Thymus (tissue), 11 donors: ENCODE data around the gene PDGFA. TPM values are rescaled to one million over a fixed set of nuclear protein-coding genes. Genes with fewer than 3 reads are reported as not detected.

ENCODE experiments used
- DNase-seq, 9 donors: peaks; one replicate each; pipeline ENCODE4 v3.0.0-alpha.2; 2013; ENCODE audit warnings: low spot score in 9 of 9, low read depth in 6 of 9, missing footprints in 1 of 9
- H3K27ac ChIP-seq, 2 donors: one replicate each; pipeline ENCODE4 v1.5.1; 2013; ENCODE audit warnings: control low read depth in 1 of 2, low read depth in 1 of 2, low read length in 1 of 2, mild to moderate bottlenecking in 1 of 2, moderate library complexity in 1 of 2
- H3K27me3 ChIP-seq, 2 donors: one replicate each; pipeline ENCODE4 v1.5.1; 2013; ENCODE audit warnings: low read length in 1 of 2; ENCODE audit not compliant: control insufficient read depth in 2 of 2, insufficient read depth in 1 of 2
- H3K36me3 ChIP-seq, 2 donors: one replicate each; pipeline ENCODE4 v1.5.1; 2013; ENCODE audit warnings: low read length in 1 of 2, mild to moderate bottlenecking in 1 of 2, moderate library complexity in 1 of 2; ENCODE audit not compliant: control insufficient read depth in 2 of 2, insufficient read depth in 2 of 2
- H3K4me1 ChIP-seq, 2 donors: one replicate each; pipeline ENCODE4 v1.5.1; 2013; ENCODE audit warnings: low read length in 2 of 2; ENCODE audit not compliant: control insufficient read depth in 2 of 2, insufficient read depth in 2 of 2
- H3K4me3 ChIP-seq, 2 donors: one replicate each; pipeline ENCODE4 v1.5.1; 2013; ENCODE audit warnings: low read length in 2 of 2, control low read depth in 1 of 2, mild to moderate bottlenecking in 1 of 2
- H3K9me3 ChIP-seq, 2 donors: one replicate each; pipeline ENCODE4 v1.5.1; 2013; ENCODE audit warnings: low read length in 1 of 2, mild to moderate bottlenecking in 1 of 2; ENCODE audit not compliant: control insufficient read depth in 2 of 2, insufficient read depth in 1 of 2
- WGBS: extraction: QIAGEN DNeasy Blood & Tissue Kit; methylation state at CpG from one replicate; pipeline ENCODE4 v1.1.7; 2013; 5-methylcytosine and 5-hydroxymethylcytosine counted together
- polyA plus RNA-seq: library from polyadenylated mRNA; stranded (reverse); fragments of 200-250 nt; gene quantifications from one replicate; pipeline ENCODE4 v1.2.3, GENCODE V29; 2013
- total RNA-seq: library from RNA; stranded (reverse); fragments of 120-200 nt; gene quantifications from one replicate; pipeline ENCODE4 v1.2.4, GENCODE V29; 2013
- donor health status: healthy.

Gene PDGFA
- total and polyA plus RNA-seq, 2 donors: 8.1 to 15.1 TPM

DNA sequence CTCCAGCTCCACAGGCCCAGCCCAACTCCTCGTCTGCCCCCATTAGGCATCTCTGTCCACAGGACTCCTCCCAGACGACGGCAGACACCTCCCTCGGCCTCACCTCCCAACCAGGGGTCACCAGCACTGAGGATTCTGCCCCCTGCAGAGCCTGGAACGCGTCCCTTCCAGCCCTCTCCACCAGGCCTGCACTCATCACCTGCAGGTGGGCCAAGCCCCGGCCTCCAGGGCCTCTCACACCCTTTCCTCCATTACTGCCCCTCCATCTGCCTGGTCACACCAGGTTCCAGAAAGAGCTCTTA is 42.7 kb upstream of the PDGFA start:
- no peak overlapping the region for H3K27ac ChIP-seq
- WGBS: 76% methylated on average over 7 of the region's 7 CpGs
- H3K36me3 ChIP-seq: no peaks in the 10 kb centered on the region

DNA sequence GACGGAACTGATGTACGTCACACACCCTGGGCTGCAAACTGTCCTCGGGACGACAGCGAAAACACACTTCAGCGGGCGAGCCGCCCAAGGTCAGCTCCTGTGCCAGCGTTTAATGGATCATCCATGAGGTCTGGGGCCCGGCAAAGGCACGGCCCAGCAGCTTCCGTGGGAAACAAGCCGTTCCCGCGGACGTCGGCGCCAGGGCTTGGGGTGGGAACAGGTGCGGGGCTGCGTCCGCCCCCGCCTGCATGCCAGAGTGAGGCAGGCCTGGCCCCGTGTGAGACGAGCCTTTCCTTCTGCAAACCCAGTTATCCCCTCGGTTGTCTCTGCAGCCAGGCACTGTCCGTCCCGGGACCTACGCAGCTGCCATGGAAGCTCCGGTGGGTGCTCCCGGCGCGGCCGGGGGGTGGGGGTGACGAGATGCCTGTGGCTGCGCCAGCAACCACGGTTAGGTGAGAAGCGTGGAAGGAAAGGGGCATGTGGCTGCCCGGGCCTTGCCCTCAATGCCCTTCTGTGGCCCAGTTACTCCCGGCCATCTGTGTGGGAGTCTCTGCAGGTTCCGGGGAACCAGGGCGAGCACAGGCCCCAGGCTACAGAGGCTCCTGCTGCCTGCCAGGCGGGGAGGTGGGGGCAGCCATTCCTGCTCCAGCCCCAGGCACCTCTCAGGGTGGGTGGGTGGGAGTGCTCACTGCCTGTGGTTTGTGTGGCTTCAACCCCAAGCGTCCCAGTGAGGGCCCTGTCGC is 42.2 kb upstream of the PDGFA start:
- DNase-seq: no peak
- Histone ChIP-seq H3K27me3 (no peaks in the 10 kb centered on the region), H3K4me1 (no peaks in the 10 kb centered on the region), H3K36me3 (no peaks in the 10 kb centered on the region), H3K9me3 (no peaks in the 10 kb centered on the region), H3K4me3 (no peak overlapping the region), H3K27ac (no peak overlapping the region)
- WGBS: 89% methylated on average over 44 of the region's 44 CpGs

More for the DNA sequence above, 42.7 kb upstream of the PDGFA start:
- Histone ChIP-seq H3K4me1 (no peaks in the 10 kb centered on the region), H3K4me3 (no peak overlapping the region), H3K9me3 (no peaks in the 10 kb centered on the region), H3K27me3 (no peaks in the 10 kb centered on the region)
- no peak for DNase-seq

DNA sequence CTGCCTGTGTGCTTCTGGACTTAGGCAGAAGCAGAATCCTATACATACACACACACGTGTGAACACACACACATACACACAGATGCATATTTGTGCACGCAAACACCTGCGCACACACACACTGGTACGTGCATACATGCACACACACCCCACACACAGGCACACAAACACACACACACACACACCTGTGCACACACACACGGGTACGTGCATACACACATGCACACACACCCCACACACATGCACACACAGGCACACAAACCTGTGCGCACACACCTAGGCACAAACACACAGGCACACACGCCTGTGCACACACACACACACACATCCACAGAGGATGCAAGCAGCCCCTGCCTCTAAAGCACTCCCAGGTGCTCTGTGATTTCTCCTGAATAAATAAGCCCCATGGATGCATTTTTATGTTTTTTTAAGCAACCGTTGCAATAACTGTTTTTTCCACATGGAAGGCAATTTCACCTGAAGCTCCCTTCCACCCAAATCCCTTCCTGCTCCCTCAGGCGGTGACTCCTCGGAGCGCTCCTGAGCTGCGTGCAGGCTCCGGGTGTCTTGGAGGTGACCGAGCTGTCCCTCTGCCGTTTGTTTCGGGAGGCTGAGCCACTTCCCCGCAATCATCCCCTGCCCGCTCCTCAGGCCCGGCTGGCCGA is 41.5 kb upstream of the PDGFA start:
- no peak overlapping the region for H3K27ac ChIP-seq
- DNase-seq: no peak
- WGBS: 94% methylated on average over 21 of the region's 21 CpGs
- no peaks in the 10 kb centered on the region for H3K4me1 ChIP-seq
- H3K36me3 ChIP-seq: no peaks in the 10 kb centered on the region
- no peaks in the 10 kb centered on the region for H3K27me3 ChIP-seq
- no peak overlapping the region for H3K4me3 ChIP-seq
- no peaks in the 10 kb centered on the region for H3K9me3 ChIP-seq

DNA sequence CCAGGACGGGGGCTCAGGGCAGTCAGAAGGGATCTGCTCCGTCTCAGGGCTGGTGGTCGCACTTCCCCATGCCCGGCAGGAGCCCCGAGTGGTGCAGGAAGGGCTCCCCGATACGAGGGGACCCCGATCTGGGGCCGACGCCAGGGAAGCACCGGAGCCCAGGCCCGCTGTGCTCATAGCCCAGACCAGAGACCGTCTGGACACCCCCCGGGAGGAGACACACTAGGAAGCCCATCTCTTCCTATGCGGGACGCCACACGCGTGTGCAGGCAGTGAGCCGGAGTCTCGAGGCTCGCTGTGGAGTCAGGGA is 39.7 kb upstream of the PDGFA start:
- WGBS: 98% methylated on average over 21 of the region's 21 CpGs
- no peak overlapping the region for H3K4me3 ChIP-seq
- no peak for DNase-seq
- H3K27me3 ChIP-seq: no peaks in the 10 kb centered on the region
- H3K36me3 ChIP-seq: no peaks in the 10 kb centered on the region
- H3K9me3 ChIP-seq: no peaks in the 10 kb centered on the region
- H3K27ac ChIP-seq: no peak overlapping the region
- no peaks in the 10 kb centered on the region for H3K4me1 ChIP-seq

DNA sequence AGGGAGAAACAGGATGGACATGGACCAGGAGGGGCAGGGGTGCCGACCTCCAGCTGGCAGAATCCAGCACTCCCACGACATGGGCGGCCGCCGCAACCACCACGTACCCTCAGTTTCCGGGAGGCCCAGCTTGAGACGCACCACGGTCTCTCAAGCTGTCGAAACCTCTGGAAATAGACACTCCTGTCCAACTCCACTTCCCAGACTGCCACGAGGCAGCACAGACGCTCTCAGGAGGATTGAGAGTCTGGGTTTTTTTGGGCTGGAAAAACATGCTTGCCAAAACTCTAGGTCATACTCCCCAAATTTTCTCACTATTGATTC is 37.9 kb upstream of the PDGFA start:
- peaks cover 0 to 3% of the 10 kb centered on the region in 2 donors for H3K36me3 ChIP-seq
- 98% methylated on average over 12 of the region's 12 CpGs for WGBS
- no peaks in the 10 kb centered on the region for H3K27me3 ChIP-seq
- no peak overlapping the region for H3K4me3 ChIP-seq
- H3K4me1 ChIP-seq: peaks cover 0 to 2% of the 10 kb centered on the region in 2 donors
- no peak overlapping the region for H3K27ac ChIP-seq
- DNase-seq: no peak
- H3K9me3 ChIP-seq: no peaks in the 10 kb centered on the region

DNA sequence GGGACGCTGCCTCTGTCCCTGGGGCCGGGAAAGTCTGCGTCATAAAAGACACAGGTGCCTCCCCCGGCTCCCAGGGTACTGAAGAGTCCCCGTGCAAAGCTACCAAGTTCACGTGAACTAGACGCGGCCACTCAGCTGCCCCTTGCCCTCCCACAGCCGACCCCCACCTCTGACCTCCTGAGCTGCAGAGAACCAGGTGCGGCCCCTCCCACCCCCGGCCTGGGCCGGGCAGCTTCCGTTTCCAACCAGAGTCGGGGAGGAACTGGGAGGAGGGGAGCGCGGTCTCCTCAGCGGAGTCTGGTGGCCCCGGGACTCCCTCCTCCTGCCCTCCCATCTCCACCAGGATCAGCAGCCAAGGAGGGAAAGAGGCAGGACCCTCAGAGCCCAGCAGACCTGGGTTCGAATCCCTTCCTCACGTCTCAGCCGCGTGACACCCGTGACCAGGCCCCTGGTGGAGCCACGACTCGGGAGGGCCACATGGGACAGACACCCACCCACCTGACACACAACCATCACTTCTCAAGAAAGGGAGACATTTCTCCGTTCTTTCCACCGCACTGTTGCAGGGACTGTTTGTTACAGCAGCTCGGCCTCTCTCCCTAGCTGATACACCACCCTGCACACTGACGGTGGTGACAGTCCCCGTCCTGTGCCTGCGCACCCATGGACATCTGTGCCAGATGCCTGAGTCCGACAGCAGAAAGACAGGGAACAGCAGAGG is 37.4 kb upstream of the PDGFA start:
- Histone ChIP-seq H3K4me3 (no peak overlapping the region), H3K27me3 (no peaks in the 10 kb centered on the region), H3K27ac (no peak overlapping the region), H3K9me3 (no peaks in the 10 kb centered on the region), H3K4me1 (peaks cover 0 to 2% of the 10 kb centered on the region in 2 donors), H3K36me3 (peaks cover 0 to 3% of the 10 kb centered on the region in 2 donors)
- no peak for DNase-seq
- WGBS: 96% methylated on average over 32 of the region's 32 CpGs

DNA sequence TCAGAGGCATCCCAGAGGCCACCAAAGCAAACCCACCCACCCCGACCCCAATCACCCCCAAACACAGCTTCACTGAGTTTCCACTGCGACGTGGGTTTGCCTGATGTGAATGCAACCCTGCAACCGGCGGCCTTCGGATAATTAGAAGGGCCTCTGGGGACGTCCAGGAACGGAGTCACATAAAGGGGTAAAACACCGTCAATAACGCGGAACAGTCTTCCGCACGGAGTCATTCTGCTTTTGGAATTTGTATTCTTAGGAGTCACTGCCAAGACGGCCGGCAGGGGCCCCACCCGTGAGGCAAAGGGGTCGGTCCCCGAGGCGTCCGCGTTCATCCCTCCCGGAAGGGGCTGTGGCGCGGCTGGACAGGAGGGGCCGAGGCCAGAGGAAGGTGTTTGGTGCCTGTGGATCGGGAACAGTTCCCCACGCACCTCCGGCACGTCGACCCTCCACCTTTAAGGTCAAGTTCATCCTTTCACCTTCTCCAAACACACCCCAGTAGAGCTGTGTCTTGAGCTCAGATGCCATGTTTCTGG is 36.7 kb upstream of the PDGFA start:
- Histone ChIP-seq H3K4me3 (no peak overlapping the region), H3K9me3 (no peaks in the 10 kb centered on the region), H3K27me3 (no peaks in the 10 kb centered on the region), H3K27ac (no peak overlapping the region), H3K36me3 (peaks cover 0 to 3% of the 10 kb centered on the region in 2 donors), H3K4me1 (peaks cover 0 to 2% of the 10 kb centered on the region in 2 donors)
- WGBS: 94% methylated on average over 30 of the region's 30 CpGs
- no peak for DNase-seq

DNA sequence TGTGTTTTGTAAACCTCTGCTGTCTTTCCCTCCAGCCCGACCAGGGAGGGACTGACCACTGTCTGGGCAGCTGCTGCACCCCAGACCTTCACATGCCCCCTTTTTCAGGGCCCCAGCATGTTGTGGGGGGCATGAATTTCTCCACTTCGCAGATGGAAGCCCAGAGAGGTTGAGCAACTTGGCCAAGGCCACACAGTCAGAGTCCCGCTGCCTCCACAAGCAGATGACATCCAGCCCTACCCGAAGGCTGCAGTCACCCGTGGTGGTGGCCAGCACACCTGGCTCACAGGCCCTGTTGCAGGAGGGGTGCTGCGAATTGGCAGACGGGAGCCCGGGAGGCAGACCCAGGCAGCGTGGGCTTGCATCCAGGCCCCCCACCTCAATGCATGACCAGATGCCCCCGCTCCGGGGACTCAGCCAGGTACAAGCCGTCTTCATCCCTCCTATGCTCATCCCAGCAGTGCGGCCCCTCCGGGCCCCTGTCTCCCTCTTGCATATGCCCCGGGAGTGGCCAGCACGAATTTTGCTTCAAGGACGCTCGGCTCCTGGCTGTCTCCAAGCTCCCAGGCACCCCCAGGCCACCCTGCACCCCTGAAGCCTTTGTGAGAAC is 36.0 kb upstream of the PDGFA start:
- no peak overlapping the region for H3K4me3 ChIP-seq
- DNase-seq: no peak

DNA sequence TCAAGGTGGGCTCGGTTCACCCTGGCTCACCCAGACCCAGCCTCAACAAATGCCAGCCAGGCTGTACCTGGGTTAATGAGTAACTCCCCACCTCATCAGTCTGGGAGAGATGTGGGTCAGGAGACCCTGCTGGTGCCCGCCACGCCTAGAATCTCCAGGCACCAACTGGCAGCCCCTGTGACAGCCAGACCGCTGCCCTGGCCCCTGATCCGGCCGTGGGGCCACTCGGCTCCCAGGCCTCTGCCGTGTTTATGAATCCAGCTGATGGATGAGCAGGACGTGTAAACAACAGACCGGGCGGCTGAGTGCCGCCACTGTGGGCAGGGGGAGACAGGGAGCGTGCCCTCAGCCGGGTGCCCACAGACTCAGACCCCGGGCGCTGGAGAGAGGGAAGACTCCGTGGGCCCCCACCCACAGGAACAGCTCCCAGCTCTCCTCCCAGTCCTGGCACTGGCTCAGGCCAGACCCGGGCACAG is 34.0 kb upstream of the PDGFA start:
- H3K27ac ChIP-seq: no peak overlapping the region
- peaks cover 0 to 3% of the 10 kb centered on the region in 2 donors for H3K36me3 ChIP-seq
- H3K27me3 ChIP-seq: no peaks in the 10 kb centered on the region
- no peak for DNase-seq
- H3K4me1 ChIP-seq: peaks cover 0 to 2% of the 10 kb centered on the region in 2 donors
- no peak overlapping the region for H3K4me3 ChIP-seq
- WGBS: 97% methylated on average over 18 of the region's 18 CpGs
- no peaks in the 10 kb centered on the region for H3K9me3 ChIP-seq

More for the DNA sequence above, 36.0 kb upstream of the PDGFA start:
- 95% methylated on average over 18 of the region's 18 CpGs for WGBS
- no peaks in the 10 kb centered on the region for H3K27me3 ChIP-seq
- H3K36me3 ChIP-seq: peaks cover 0 to 3% of the 10 kb centered on the region in 2 donors
- peaks cover 0 to 2% of the 10 kb centered on the region in 2 donors for H3K4me1 ChIP-seq
- H3K9me3 ChIP-seq: no peaks in the 10 kb centered on the region
- no peak overlapping the region for H3K27ac ChIP-seq
